Neural cell (in vitro differentiated cells): ENCODE results near the gene NCOR1. TPM values are rescaled to one million over a fixed set of nuclear protein-coding genes. Genes with fewer than 3 reads are reported as not detected.

Experiments
- H2AFZ ChIP-seq: fragments of 200-600, 300-800 bp; sonication (generic), shearing (Covaris generic); 2 replicates; pipeline ENCODE4 v1.6.0; 2014; ENCODE audit warnings: low read depth, mild to moderate bottlenecking, antibody characterized with exemption, low read length, moderate library complexity
- H3F3A ChIP-seq: fragments of 200-600 bp; shearing (Covaris generic); 2 replicates; pipeline ENCODE4 v1.6.1; 2016; ENCODE audit warnings: mild to moderate bottlenecking, moderate library complexity, mixed read lengths, antibody characterized with exemption, low read length; ENCODE audit not compliant: insufficient read depth, poor library complexity, severe bottlenecking
- H3K27ac ChIP-seq: fragments of 200-600, 300-800 bp; sonication (generic), shearing (Covaris generic); 2 replicates; pipeline ENCODE4 v1.5.1; 2014; ENCODE audit warnings: mild to moderate bottlenecking, low read length, moderate library complexity
- H3K27me3 ChIP-seq: fragments of 300-800, 200-600 bp; sonication (generic), shearing (Covaris generic); 2 replicates; pipeline ENCODE4 v1.6.0; 2014; ENCODE audit warnings: mild to moderate bottlenecking, low read depth, low read length, moderate library complexity; ENCODE audit not compliant: insufficient read depth
- H3K36me3 ChIP-seq: fragments of 300-800, 200-600 bp; sonication (generic), shearing (Covaris generic); 2 replicates; pipeline ENCODE4 v1.5.1; 2014; ENCODE audit warnings: mild to moderate bottlenecking, antibody characterized with exemption, low read length, moderate library complexity; ENCODE audit not compliant: insufficient read depth
- H3K4me2 ChIP-seq: fragments of 300-800, 200-600 bp; sonication (generic), shearing (Covaris generic); 2 replicates; pipeline ENCODE4 v1.6.0; 2014; ENCODE audit warnings: mild to moderate bottlenecking, low read length
- H3K4me3 ChIP-seq: fragments of 300-800, 200-600 bp; sonication (generic), shearing (Covaris generic); 2 replicates; pipeline ENCODE4 v1.5.1; 2014; ENCODE audit warnings: mild to moderate bottlenecking, low read length, moderate library complexity
- H3K79me2 ChIP-seq: fragments of 200-600 bp; shearing (Covaris generic); replicated peaks from 2 replicates; pipeline ENCODE4 v1.6.0; 2014; ENCODE audit warnings: mild to moderate bottlenecking, low read length, moderate library complexity; ENCODE audit not compliant: insufficient read depth
- H3K9ac ChIP-seq: fragments of 300-800, 200-600 bp; sonication (generic), shearing (Covaris generic); 2 replicates; pipeline ENCODE4 v1.6.1; 2016; ENCODE audit warnings: mild to moderate bottlenecking, low read length, mixed read lengths
- H3K9me2 ChIP-seq: fragments of 200-600 bp; shearing (Covaris generic); 2 replicates; pipeline ENCODE4 v1.6.1; 2016; ENCODE audit warnings: mild to moderate bottlenecking, low read length, mixed read lengths; ENCODE audit not compliant: insufficient read depth
- H3K9me3 ChIP-seq: fragments of 200-600, 300-800 bp; sonication (generic), shearing (Covaris generic); 2 replicates; pipeline ENCODE4 v1.6.1; 2016; ENCODE audit warnings: mild to moderate bottlenecking, mixed run types, low read length, moderate library complexity, mixed read lengths
- H4K20me1 ChIP-seq: fragments of 200-600 bp; shearing (Covaris generic); 2 replicates; pipeline ENCODE4 v1.6.1; 2016; ENCODE audit warnings: mild to moderate bottlenecking, mixed run types; ENCODE audit not compliant: insufficient read depth
- EP300 ChIP-seq: fragments of 450-650 bp; conservative IDR thresholded peaks from 2 replicates; pipeline ENCODE4 v1.6.1; 2014; ENCODE audit warnings: antibody characterized with exemption, mild to moderate bottlenecking, moderate library complexity; ENCODE audit not compliant: poor library complexity, severe bottlenecking
- EZH2 ChIP-seq: fragments of 200-600, 300-800 bp; shearing (Covaris generic), sonication (generic); IDR thresholded peaks from 2 replicates; pipeline ENCODE4 v1.6.1; 2014; ENCODE audit warnings: antibody characterized with exemption, low read length, borderline replicate concordance, mild to moderate bottlenecking; ENCODE audit not compliant: insufficient read depth, poor library complexity, severe bottlenecking
- MXI1 ChIP-seq: fragments of 450-650 bp; conservative IDR thresholded peaks from 2 replicates; pipeline ENCODE4 v1.6.1; 2014; ENCODE audit warnings: antibody characterized with exemption, mild to moderate bottlenecking; ENCODE audit not compliant: poor library complexity, severe bottlenecking
- POLR2AphosphoS5 ChIP-seq: IDR thresholded peaks from 2 replicates; pipeline ENCODE4 v1.6.1; 2012
- RAD21 ChIP-seq: fragments of 450-650 bp; conservative IDR thresholded peaks from 2 replicates; pipeline ENCODE4 v1.6.1; 2014; ENCODE audit warnings: antibody characterized with exemption, mild to moderate bottlenecking, moderate library complexity
- REST ChIP-seq: IDR thresholded peaks from 2 replicates; pipeline ENCODE4 v1.6.1; 2012; ENCODE audit warnings: borderline replicate concordance
- SMC3 ChIP-seq: fragments of 450-650 bp; conservative IDR thresholded peaks from 2 replicates; pipeline ENCODE4 v1.6.1; 2014; ENCODE audit warnings: antibody characterized with exemption, mild to moderate bottlenecking, moderate library complexity; ENCODE audit not compliant: poor library complexity
- TAF1 ChIP-seq: IDR thresholded peaks from 2 replicates; pipeline ENCODE4 v1.6.1; 2012; ENCODE audit warnings: low read depth
- polyA plus RNA-seq: library from polyadenylated mRNA; depleted of rRNA; stranded (reverse); fragments of >200 nt; gene quantifications from 2 replicates; pipeline ENCODE4 v1.2.3, GENCODE V29; 2014
- TF ChIP-seq, protein P1 (sequence below): fragments of 450-650 bp; IDR thresholded peaks from 2 replicates; pipeline ENCODE4 v1.5.1; 2014; ENCODE audit warnings: antibody characterized with exemption, mild to moderate bottlenecking, moderate library complexity; ENCODE audit not compliant: poor library complexity, severe bottlenecking

Gene NCOR1
- polyA plus RNA-seq, 1 donor from 2014 or later, result 26.9 TPM

GRCh38 chr17:16261049-16261448 is 45.7 kb upstream of the NCOR1 start:
- Histone ChIP-seq H3K36me3 (no peaks in the 10 kb centered on the region), H3K9me3 (no peaks in the 10 kb centered on the region), H3K9ac (no peak overlapping the region), H4K20me1 (no peaks in the 10 kb centered on the region), H2AFZ (no peak overlapping the region), H3K9me2 (no peaks in the 10 kb centered on the region), H3K79me2 (no peaks in the 10 kb centered on the region), H3K27ac (no peak overlapping the region), H3K4me3 (no peak overlapping the region), H3K27me3 (no peaks in the 10 kb centered on the region), H3K4me2 (no peak overlapping the region), H3F3A (no peaks in the 10 kb centered on the region)
- TF ChIP-seq RAD21 (no peak), POLR2AphosphoS5 (no peak), MXI1 (no peak), TAF1 (no peak), EZH2 (no peak), REST (no peak), EP300 (no peak), SMC3 (no peak)
- TF ChIP-seq, protein P1, sequence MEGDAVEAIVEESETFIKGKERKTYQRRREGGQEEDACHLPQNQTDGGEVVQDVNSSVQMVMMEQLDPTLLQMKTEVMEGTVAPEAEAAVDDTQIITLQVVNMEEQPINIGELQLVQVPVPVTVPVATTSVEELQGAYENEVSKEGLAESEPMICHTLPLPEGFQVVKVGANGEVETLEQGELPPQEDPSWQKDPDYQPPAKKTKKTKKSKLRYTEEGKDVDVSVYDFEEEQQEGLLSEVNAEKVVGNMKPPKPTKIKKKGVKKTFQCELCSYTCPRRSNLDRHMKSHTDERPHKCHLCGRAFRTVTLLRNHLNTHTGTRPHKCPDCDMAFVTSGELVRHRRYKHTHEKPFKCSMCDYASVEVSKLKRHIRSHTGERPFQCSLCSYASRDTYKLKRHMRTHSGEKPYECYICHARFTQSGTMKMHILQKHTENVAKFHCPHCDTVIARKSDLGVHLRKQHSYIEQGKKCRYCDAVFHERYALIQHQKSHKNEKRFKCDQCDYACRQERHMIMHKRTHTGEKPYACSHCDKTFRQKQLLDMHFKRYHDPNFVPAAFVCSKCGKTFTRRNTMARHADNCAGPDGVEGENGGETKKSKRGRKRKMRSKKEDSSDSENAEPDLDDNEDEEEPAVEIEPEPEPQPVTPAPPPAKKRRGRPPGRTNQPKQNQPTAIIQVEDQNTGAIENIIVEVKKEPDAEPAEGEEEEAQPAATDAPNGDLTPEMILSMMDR, result no peak

- H3K9ac ChIP-seq, result no peak overlapping the region
- H3K9me2 ChIP-seq, result no peaks in the 10 kb centered on the region
- H3K36me3 ChIP-seq, result no peaks in the 10 kb centered on the region
- no peaks in the 10 kb centered on the region for H3K79me2 ChIP-seq
- TF ChIP-seq SMC3, result no peak
- TF ChIP-seq MXI1, result no peak
- no peak for TF ChIP-seq EP300
- no peak for TF ChIP-seq EZH2
- TF ChIP-seq TAF1, result no peak
- H3K4me2 ChIP-seq, result no peak overlapping the region
- H3K27me3 ChIP-seq, result no peaks in the 10 kb centered on the region
- H3K9me3 ChIP-seq, result no peaks in the 10 kb centered on the region
- H2AFZ ChIP-seq, result no peak overlapping the region
- no peak overlapping the region for H3K27ac ChIP-seq
- no peak overlapping the region for H3K4me3 ChIP-seq
- no peaks in the 10 kb centered on the region for H3F3A ChIP-seq
- no peaks in the 10 kb centered on the region for H4K20me1 ChIP-seq
Measured at GRCh38 chr17:16259926-16260325, 44.6 kb upstream of the NCOR1 start.
